Type B pancreatic cell (in vitro differentiated cells): ENCODE results near the gene TCF4. TPM values are rescaled to one million over a fixed set of nuclear protein-coding genes. Genes with fewer than 3 reads are reported as not detected.
A peak's percentile ranks its signal among the peaks of the same experiment; 100 is the strongest.

Source experiments
- DNase-seq: peaks from one replicate; pipeline ENCODE4 v3.0.0; 2021; ENCODE audit warnings: mixed read lengths; ENCODE audit not compliant: unreplicated experiment; ENCODE audit errors: extremely low spot score
- H3K27ac Mint-ChIP-seq: 2 replicates; pipeline ENCODE4 v1.8.0; 2021; ENCODE audit warnings: mild to moderate bottlenecking, mixed read lengths
- H3K27me3 Mint-ChIP-seq: 2 replicates; pipeline ENCODE4 v1.8.0; 2021; ENCODE audit warnings: mixed read lengths
- H3K36me3 Mint-ChIP-seq: 2 replicates; pipeline ENCODE4 v1.8.0; 2021; ENCODE audit warnings: mixed read lengths
- H3K4me1 Mint-ChIP-seq: one replicate; pipeline ENCODE4 v1.8.0; 2021; ENCODE audit warnings: mixed read lengths; ENCODE audit not compliant: unreplicated experiment
- H3K4me3 Mint-ChIP-seq: 2 replicates; pipeline ENCODE4 v1.8.0; 2021; ENCODE audit warnings: mild to moderate bottlenecking, mixed read lengths
- H3K9me3 Mint-ChIP-seq: 2 replicates; pipeline ENCODE4 v1.8.0; 2021; ENCODE audit warnings: mixed read lengths
- total RNA-seq: library from RNA; stranded (reverse); gene quantifications from 2 replicates; pipeline ENCODE4 v1.2.1, GENCODE V29; 2021; ENCODE audit warnings: low replicate concordance
- TF ChIP-seq, protein P1 (sequence below): fragments of 200-600 bp; sonication (generic); conservative IDR thresholded peaks from 2 replicates; pipeline ENCODE4 v1.5.0; 2021; ENCODE audit warnings: antibody characterized with exemption, mild to moderate bottlenecking

Gene TCF4
- total RNA-seq, 1 donor from 2014 or later: 189 TPM

DNA sequence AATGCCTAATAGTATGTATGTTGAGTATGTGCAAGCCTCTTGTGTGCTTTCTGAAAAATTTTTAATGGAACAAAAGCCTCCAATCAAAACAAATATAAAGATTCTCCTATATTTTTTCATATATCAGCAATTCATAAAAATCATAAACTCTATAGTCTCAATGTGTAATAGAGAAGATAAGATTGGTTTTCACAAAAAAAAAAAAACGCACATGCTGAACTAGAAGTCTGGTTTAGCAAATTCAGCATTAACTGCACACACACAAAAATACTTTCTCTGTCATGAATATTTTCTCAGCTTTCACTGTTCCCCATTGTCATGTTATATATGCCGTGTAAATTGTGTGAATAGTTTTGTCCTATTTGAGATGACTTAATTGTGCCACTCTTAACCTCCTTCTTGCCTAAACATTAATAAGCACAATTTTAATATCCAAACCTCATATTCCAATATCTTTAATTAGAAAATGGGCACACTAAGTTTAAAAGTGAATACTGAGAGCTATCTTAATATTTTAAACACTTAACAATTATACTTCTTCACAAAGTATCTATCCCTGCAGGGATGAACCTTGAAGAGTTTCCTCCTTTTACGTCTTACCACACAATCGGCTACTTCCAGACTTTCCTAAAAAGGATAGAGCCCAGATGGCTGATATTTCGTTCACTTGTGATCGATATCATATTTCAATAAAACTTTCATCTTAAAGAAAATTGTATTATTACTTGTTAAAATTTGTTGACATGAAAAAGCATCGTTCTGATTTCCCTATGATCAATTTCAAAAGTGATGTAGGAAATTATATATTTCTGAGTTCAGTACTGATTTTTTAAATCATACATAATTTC, 242.7 kb downstream of the TCF4 start:
- TF ChIP-seq, protein P1, sequence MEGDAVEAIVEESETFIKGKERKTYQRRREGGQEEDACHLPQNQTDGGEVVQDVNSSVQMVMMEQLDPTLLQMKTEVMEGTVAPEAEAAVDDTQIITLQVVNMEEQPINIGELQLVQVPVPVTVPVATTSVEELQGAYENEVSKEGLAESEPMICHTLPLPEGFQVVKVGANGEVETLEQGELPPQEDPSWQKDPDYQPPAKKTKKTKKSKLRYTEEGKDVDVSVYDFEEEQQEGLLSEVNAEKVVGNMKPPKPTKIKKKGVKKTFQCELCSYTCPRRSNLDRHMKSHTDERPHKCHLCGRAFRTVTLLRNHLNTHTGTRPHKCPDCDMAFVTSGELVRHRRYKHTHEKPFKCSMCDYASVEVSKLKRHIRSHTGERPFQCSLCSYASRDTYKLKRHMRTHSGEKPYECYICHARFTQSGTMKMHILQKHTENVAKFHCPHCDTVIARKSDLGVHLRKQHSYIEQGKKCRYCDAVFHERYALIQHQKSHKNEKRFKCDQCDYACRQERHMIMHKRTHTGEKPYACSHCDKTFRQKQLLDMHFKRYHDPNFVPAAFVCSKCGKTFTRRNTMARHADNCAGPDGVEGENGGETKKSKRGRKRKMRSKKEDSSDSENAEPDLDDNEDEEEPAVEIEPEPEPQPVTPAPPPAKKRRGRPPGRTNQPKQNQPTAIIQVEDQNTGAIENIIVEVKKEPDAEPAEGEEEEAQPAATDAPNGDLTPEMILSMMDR: no peak
- Mint-ChIP-seq H3K9me3 (no peaks in the 10 kb centered on the region), H3K27me3 (no peaks in the 10 kb centered on the region), H3K27ac (no peak overlapping the region), H3K4me1 (peaks cover 41% of the 10 kb centered on the region), H3K4me3 (no peak overlapping the region), H3K36me3 (no peaks in the 10 kb centered on the region)
- DNase-seq: no peak

DNA sequence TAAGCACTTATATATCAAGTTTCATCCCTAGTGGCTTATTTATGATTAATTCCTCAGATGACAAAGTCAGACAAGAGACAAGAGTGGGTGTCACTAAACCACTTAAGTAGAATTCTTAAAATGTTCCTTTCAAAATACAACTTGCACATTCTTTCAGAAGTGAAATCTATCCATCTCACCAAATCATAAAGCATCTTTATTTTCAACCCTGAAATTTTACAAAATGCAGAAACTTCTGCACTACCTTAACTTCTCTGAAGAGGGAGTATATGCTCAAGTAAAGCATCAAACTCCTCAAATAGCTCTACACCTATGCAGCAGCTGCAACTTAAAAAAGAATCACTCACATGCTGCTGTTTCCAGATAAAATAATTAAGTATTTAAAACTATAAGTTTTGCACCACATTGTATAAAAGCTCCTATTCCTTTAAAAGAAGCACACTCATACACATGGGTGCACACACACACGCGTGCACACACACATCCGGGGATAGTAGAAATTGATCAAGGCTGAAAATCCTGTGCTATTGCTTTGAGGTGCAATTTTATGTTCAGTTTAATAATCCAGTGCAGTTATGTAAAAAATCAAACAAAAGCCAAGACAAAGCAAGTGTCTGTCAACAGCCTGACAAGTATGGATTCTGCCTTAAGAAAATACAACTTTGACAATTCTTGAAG, 244.5 kb downstream of the TCF4 start:
- no peak overlapping the region for H3K4me3 Mint-ChIP-seq
- no peak overlapping the region for H3K27ac Mint-ChIP-seq
- H3K9me3 Mint-ChIP-seq: no peaks in the 10 kb centered on the region
- DNase-seq: no peak
- H3K4me1 Mint-ChIP-seq: peaks cover 45% of the 10 kb centered on the region
- H3K27me3 Mint-ChIP-seq: no peaks in the 10 kb centered on the region
- no peaks in the 10 kb centered on the region for H3K36me3 Mint-ChIP-seq
- TF ChIP-seq, protein P1: peak; percentile 77

DNA sequence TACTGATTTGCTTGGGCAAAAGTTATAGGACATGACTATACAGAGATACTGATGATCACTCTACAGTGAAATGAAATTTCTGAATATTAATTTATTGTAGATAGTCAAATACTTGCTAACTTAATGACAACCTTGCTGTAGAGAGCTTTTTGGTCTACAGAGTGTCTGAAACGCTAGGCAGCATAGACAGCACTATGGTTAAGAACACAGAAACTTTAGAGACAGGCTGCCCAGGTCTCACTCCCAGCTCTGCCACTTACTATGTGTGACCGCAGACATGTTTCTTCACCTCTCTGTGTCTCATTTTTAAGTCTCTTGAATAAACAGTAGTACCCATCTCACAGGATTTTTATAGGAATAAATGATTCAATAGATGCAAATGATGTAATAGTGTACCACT, 247.0 kb downstream of the TCF4 start:
- no peaks in the 10 kb centered on the region for H3K27me3 Mint-ChIP-seq
- peaks cover 45% of the 10 kb centered on the region for H3K4me1 Mint-ChIP-seq
- H3K9me3 Mint-ChIP-seq: no peaks in the 10 kb centered on the region
- no peak overlapping the region for H3K27ac Mint-ChIP-seq
- TF ChIP-seq, protein P1: no peak
- H3K36me3 Mint-ChIP-seq: no peaks in the 10 kb centered on the region
- no peak for DNase-seq
- no peak overlapping the region for H3K4me3 Mint-ChIP-seq

DNA sequence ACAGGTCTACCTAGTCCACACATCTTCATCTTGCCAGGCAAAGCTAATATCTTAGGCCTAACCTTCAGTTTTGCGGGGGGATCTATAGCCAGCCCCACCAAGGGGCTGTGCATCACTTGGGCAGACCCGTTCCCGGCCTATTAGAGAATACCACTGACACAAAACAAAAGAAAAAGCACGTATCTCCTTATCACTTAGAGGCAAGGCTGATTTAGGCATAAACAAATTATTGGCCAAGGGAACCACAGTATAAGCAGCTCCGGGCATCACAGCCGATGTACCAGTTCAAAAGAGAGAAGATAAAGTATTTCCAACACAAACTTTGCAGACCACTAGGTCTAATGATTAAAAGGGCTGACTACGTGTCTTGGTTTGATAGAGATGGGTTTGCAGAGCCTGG, 248.0 kb downstream of the TCF4 start:
- TF ChIP-seq, protein P1: no peak
- no peaks in the 10 kb centered on the region for H3K36me3 Mint-ChIP-seq

DNA sequence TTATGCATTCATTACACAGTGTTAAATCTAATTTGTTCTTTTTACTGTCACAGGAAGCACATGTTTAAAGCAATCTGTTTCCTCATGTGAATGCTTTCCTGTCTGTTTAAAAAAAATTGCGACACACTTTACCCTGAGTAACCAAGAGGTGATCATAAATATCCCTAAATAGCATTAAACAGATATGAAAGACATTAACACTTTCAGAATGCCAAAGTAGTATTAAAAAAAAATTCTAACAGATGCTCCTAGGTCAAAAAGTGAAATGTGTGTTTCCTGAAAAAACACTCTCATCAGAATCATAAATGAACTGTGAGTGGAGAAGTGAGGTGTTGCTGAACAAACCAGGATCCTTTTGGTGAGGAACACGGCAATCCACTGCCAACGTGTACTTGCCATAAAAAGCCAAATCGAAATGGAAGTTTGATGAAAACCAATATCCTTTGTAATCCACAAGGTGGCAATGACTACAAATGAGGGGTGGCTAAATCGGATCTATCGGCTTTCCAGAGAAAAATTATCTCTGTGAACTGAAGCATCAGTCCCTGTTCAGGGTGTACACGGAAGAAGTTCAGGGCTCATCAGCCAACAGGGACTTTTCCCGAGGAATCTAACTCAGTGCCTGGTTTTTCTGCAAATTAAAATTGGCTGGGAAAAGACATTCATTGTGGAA, 248.9 kb downstream of the TCF4 start:
- Mint-ChIP-seq H3K36me3 (no peaks in the 10 kb centered on the region), H3K4me1 (peaks cover 37% of the 10 kb centered on the region), H3K27ac (no peak overlapping the region), H3K9me3 (no peaks in the 10 kb centered on the region), H3K27me3 (no peaks in the 10 kb centered on the region), H3K4me3 (no peak overlapping the region)
- no peak for DNase-seq
- TF ChIP-seq, protein P1: peak; percentile 25

More for the DNA sequence above, 248.0 kb downstream of the TCF4 start:
- Mint-ChIP-seq H3K4me1 (peaks cover 45% of the 10 kb centered on the region), H3K27ac (no peak overlapping the region), H3K9me3 (no peaks in the 10 kb centered on the region), H3K4me3 (no peak overlapping the region), H3K27me3 (no peaks in the 10 kb centered on the region)
- DNase-seq: no peak
